Skeletal muscle cell (primary cell): ENCODE data around the gene GLTPD2.

Source experiments
- DNase-seq: peaks from one replicate; pipeline ENCODE4 v3.0.0-alpha.2; 2010; ENCODE audit warnings: low read depth
- H3K4me3 ChIP-seq: 2 replicates; pipeline ENCODE4 v1.5.1; 2011; ENCODE audit warnings: low read depth, mild to moderate bottlenecking, control low read depth, low read length, moderate library complexity

The GLTPD2 gene

GRCh38 chr17:4768298-4768697, 20.5 kb upstream of the GLTPD2 start:
- H3K4me3 ChIP-seq: no peak overlapping the region
- no peak for DNase-seq

GRCh38 chr17:4769628-4770027, 19.1 kb upstream of the GLTPD2 start:
- H3K4me3 ChIP-seq: no peak overlapping the region
- no peak for DNase-seq

- H3K4me3 ChIP-seq: no peak within 1 kb of the TSS
Measured at GRCh38 chr17:4771519-4772234, 17.1 kb upstream of the GLTPD2 start, which contains the start of gene TM4SF5. Gene TM4SF5, plus strand, starts transcription at chr17:4771886. Its CDS starts 37 bp downstream, at chr17:4771923.

GRCh38 chr17:4772235-4772613, 16.5 kb upstream of the GLTPD2 start:
- DNase-seq: no peak
- H3K4me3 ChIP-seq: no peak overlapping the region

More at GRCh38 chr17:4771519-4772234, 17.1 kb upstream of the GLTPD2 start, which contains the start of gene TM4SF5:
- no peak for DNase-seq

- H3K4me3 ChIP-seq: no peak overlapping the region
- no peak for DNase-seq
Measured at GRCh38 chr17:4777969-4778760, 10.6 kb upstream of the GLTPD2 start.

GRCh38 chr17:4780325-4780955, 8.3 kb upstream of the GLTPD2 start:
- no peak overlapping the region for H3K4me3 ChIP-seq
- DNase-seq: no peak

GRCh38 chr17:4782652-4783051, 6.1 kb upstream of the GLTPD2 start:
- no peak overlapping the region for H3K4me3 ChIP-seq
- DNase-seq: no peak

GRCh38 chr17:4785311-4786105, 3.3 kb upstream of the GLTPD2 start:
- peak overlapping the region; percentile 14 for H3K4me3 ChIP-seq
- no peak for DNase-seq

GRCh38 chr17:4786106-4786511, 2.7 kb upstream of the GLTPD2 start, which contains the start of gene VMO1:
Gene VMO1, minus strand, starts transcription at chr17:4786364. Its CDS starts 12 bp downstream, at chr17:4786352.
- peak within 1 kb of the TSS; percentile 14 for H3K4me3 ChIP-seq
- DNase-seq: no peak

- H3K4me3 ChIP-seq: no peak overlapping the region
- DNase-seq: no peak
Measured at GRCh38 chr17:4786516-4786915, 2.2 kb upstream of the GLTPD2 start.

GRCh38 chr17:4788159-4788806, 481 bp upstream of the GLTPD2 start:
- H3K4me3 ChIP-seq: no peak overlapping the region

GRCh38 chr17:4789701-4789950, 862 bp downstream of the GLTPD2 start:
- H3K4me3 ChIP-seq: peak overlapping the region; percentile 62
- no peak for DNase-seq

More at GRCh38 chr17:4788159-4788806, 481 bp upstream of the GLTPD2 start:
- no peak for DNase-seq

GRCh38 chr17:4789951-4790704, 1.4 kb downstream of the GLTPD2 start:
- peak; percentile 79 for DNase-seq
- peak overlapping the region; percentile 62 for H3K4me3 ChIP-seq

- H3K4me3 ChIP-seq: peak overlapping the region; percentile 62
- DNase-seq: no peak
Measured at GRCh38 chr17:4790705-4791088, 1.9 kb downstream of the GLTPD2 start.

- H3K4me3 ChIP-seq: no peak overlapping the region
- DNase-seq: no peak
Measured at GRCh38 chr17:4795168-4795567, 6.4 kb downstream of the GLTPD2 start.

GRCh38 chr17:4796552-4796920, 7.8 kb downstream of the GLTPD2 start:
- H3K4me3 ChIP-seq: peak overlapping the region; percentile 92
- no peak for DNase-seq

GRCh38 chr17:4800462-4801196, 11.9 kb downstream of the GLTPD2 start:
- no peak overlapping the region for H3K4me3 ChIP-seq
- DNase-seq: no peak

- no peak for DNase-seq
- no peak within 1 kb of the TSS for H3K4me3 ChIP-seq
Measured at GRCh38 chr17:4802228-4802627, 13.5 kb downstream of the GLTPD2 start, which contains the start of gene C17orf114. Gene C17orf114, minus strand, starts transcription at chr17:4802328.
